Left ventricle myocardium superior (tissue), 1 donor: ENCODE results near the gene PTPRN2. TPM values are rescaled to one million over a fixed set of nuclear protein-coding genes. Genes with fewer than 3 reads are reported as not detected.
"Not testable (repeated sequence)": the region's sequence is repeated elsewhere in the genome, so short reads cannot be mapped to it uniquely, and the experiment has no call there.

Experiments
- ATAC-seq: fragments of 200-7000 bp; cut with Tn5 transposase; one replicate; pipeline ENCODE4 v1.9.1; 2020; ENCODE audit warnings: mild to moderate bottlenecking, moderate library complexity
- DNase-seq: peaks from one replicate; pipeline ENCODE4 v3.0.0-alpha.2; 2020
- intact Hi-C: fragments of 100-400 bp; cut with micrococcal nuclease; formaldehyde crosslinking; loops from one replicate; pipeline ENCODE4 v1.11.0; 2022
- total RNA-seq: library from RNA; stranded (reverse); fragmentation: NEBNext Ultra II Directional; extraction: Animal tissue kit (Norgen Biotek cat#: 25700); gene quantifications from one replicate; pipeline ENCODE4 v1.2.1, GENCODE V29; 2021
- donor health status: DM: no; HTN: yes; CAD: no; lungs with severe emphysema.

Gene PTPRN2
- total RNA-seq, 1 donor from 2014 or later: 1.3 TPM

- intact Hi-C loops: no loop called here
- ATAC-seq: peak; percentile 31
- peak; percentile 27 for DNase-seq
Measured at GRCh38 chr7:158239290-158239981, 348.2 kb downstream of the PTPRN2 start.

DNA sequence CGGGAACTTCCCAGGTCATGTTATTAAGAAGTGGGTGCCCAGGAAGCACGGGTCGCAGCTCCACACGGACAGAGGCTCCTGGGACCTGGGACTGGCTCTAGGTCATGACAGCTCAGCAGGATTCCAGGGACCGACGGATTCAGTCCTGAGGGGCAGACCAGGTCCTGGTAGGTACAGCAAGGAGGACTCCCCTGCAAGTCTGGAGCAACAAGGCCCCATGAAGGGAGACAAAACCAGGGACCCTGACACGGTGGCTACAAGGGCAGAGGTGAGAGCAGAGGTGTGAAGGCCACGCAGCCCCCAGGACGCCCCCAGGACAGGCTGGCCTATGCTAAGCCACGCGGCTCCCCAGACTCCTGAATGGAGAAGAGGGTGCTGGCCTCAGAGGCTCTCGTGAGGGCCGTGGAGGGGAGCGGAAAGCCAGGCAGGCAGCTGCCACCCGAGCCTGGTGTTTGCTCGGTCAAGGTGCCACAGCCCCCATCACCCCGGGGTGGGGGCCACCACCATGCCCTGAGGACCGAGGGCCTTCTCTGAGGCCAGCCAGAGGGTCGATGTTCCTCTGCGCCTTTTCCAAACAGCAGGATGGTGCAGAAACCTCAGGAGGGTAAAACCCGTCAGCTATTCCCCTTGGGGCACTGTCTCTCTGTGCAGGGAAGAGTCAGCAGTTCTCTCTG lies 348.9 kb downstream of the PTPRN2 start:
- peak; percentile 13 for DNase-seq
- ATAC-seq: no peak

DNA sequence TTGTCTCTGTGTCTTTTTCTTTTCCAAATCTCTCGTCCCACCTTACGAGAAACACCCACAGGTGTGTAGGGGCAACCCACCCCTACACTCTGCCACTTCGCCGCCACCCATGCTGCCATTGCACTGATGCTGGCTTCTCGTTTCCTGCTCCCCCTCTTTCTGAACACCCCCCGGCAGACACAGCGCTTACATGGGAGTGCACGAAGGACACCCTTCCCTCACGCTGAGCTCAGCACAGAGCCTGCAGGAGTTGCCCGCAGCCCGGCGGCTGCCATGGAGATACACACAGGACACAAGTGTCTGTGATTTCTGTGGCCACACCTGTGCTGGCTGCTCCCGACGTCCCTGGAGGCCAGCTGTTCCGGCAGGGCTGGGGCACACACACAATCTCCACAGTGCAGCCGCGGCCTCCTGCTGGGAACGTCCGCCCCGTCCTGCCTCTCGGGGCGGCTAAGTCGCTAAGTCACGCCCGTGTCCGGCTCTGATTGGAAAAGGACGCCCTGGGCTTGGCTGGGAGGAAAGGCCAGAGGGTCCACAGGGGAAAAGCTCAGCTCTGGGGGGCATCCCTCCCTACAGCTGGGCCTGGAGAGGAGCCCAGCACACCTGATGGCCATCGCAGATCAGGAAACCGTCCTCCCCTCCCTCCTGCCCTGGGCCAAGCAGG lies 349.8 kb downstream of the PTPRN2 start:
- intact Hi-C loops: no loop called here
- DNase-seq (peak; percentile 29), ATAC-seq (peak; percentile 46)

More for the DNA sequence above, 348.9 kb downstream of the PTPRN2 start:
- intact Hi-C loops: no loop called here

DNA sequence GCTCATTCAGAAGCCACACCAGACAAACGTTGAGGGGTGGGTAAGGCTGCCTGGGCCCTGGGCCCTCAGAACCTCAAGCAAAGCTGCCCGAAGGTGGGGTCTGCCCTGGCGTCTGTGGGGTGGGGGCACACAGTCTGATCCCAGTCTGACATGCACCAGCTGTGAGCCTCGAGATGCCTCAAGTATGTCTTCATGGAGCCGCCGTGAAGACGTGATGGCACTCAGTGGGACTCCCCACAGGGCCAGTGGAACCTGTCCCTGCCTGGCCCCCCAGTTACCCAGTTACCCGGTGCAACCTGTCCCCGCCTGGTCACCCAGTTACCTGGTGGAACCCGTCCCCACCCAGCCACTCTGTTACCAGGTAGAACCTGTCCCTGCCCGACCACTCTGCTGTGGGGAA lies 351.2 kb downstream of the PTPRN2 start:
- intact Hi-C loops: no loop called here
- no peak for ATAC-seq
- no peak for DNase-seq

DNA sequence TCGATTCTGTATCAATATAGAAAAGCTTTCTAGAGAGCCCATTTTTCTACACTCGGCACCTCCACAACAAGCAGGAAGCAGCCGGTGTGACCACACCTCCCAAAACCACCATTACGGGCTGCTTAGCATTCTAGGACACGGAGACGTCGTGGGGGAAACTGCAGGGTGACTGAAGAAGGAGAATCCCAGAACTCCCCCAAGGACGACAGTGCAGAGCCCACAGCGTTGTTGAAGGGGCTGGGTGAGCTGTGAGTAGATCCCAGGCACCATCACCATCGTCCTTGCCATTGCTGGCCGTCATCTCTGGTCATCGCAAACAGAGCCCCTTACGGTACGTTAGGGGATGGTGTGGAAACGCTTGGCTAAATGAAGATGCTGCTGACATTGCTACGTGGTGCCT lies 351.8 kb downstream of the PTPRN2 start:
- ATAC-seq (no peak), DNase-seq (no peak)
- intact Hi-C loops: no loop called here

- no peak for DNase-seq
- no peak for ATAC-seq
- intact Hi-C loops: no loop called here
Measured at GRCh38 chr7:158229945-158230344, 357.7 kb downstream of the PTPRN2 start.

DNA sequence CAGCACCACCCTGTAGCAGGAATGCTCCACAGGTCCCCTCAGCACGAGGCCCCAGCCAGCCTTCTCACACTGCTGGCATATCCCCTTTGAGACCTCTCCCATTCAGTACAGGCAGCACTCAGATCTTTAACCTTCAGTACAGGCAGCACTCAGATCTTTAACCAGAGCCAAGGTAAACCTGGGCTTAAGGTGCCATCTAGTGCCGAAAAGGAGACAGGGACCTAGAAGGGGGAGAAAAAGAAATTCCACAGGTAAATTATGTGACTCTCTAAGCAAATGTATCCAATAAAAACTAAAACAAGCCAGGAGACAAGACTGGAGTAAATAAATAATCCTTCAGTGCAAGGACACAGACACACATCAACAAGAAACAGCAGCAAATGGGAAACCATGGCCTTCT lies 358.6 kb downstream of the PTPRN2 start:
- DNase-seq (no peak), ATAC-seq (no peak)
- intact Hi-C loops: no loop called here

DNA sequence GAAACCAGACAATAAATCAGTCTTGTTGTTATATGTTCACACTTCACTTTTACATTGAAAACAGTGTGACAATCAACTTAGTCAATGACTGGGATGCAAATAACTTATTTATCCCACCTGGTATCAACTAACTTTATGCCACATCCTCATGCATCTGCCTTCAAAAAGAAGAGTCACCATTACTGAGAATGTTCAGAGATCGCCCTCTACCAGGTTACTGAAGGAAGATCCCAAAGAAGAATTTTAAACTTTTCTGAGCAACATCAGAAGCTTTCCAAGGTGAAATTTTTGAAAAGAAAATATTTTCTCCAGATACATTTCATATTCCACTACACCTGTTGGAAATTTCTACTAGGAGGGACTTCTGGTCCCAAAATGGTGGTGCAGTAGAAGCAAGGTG lies 359.5 kb downstream of the PTPRN2 start:
- DNase-seq: no peak
- no peak for ATAC-seq
- intact Hi-C loops: no loop called here

DNA sequence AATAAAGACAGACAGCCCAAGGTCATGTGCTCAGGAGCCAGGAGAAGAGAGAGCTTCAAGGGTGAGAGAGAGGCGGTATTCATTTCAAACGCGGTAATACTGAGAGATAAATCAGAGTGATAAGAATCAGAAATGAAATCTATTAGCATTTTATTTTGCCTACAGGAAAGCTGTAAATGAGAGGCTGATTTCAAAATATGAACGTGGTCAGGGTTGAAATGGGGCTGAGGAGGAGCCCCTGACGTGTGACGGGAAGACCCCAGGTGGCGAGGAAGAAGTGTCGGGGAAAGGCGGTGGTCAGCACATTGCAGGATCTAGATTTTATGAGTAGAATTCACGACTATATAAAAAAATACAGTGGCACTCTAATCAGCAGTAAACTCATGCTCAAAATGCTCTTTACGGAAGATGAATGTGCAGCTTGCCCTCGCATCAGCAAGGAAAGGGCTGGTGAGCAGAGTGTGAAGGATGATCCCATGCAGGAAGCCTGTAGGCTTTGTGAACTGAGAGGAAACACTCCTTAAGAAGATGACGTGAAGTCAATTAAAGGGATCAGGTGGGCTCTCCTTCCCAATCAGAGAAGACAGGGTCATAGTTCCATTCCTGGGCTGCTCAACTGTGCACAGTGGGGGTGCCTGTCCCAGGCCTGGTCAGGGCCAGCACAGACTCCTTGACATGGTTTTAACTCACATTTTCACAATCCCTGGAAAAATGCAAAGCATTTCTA lies 360.2 kb downstream of the PTPRN2 start:
- intact Hi-C loops: no loop called here
- ATAC-seq: no peak
- DNase-seq: no peak

DNA sequence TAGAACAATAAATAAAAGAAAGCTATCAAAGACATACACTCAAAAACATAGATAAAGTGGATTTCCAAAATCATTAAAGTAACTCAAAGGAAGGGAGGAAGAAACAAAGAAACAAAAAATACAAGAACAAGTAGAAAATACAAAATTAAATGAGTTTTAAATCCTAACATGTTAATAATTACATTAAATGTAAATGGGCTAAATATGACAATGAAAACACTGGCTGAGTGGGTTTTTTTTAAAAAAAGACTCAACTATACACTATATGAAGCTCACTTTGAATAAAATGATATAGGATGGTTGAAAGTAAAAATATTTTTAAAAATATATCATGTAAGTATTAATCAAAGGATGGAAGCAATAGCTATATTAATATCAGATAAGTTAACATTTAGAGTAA lies 371.4 kb downstream of the PTPRN2 start:
- DNase-seq (no peak), ATAC-seq (no peak)
- intact Hi-C loops: no loop called here

DNA sequence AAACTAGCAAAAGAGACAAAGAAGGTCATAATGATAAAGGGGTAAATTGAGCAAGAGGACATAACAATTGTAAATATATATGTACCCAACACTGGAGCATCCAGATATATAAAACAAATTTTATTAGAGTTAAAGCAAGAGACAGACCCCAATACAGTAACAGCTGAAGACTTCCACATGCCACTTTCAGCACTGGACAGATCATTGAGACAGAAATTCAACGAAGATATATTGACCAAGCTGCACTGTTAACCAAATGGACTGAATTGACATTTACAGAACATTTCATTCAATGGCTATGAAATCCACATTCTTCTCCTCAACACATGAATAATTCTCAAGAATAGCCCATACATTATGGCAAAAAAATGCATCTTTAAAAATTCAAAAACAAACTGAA lies 378.2 kb downstream of the PTPRN2 start:
- intact Hi-C loops: no loop called here
- ATAC-seq (no peak), DNase-seq (no peak)

GRCh38 chr7:158206341-158206740 lies 381.3 kb downstream of the PTPRN2 start:
- intact Hi-C loops: no loop called here
- no peak for DNase-seq
- ATAC-seq: no peak

DNA sequence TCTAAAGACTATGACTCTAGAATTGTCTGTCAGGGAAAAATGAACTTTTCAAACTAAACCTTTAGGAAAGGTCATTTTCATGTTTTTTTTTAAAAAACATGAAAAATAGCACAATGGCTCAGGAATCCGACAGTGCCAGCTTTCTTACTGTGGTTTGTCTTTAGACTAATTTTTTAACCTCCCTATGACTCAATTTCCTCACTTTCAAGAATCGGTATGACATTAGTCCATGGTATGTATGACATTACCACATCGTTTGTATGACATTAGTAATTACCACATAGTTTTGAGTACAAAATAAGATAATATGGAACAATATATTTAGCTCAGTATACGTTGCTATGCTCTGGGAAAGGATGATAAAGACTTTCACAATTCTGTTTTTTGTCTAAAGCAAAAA lies 383.2 kb downstream of the PTPRN2 start:
- intact Hi-C loops: no loop called here
- no peak for DNase-seq
- ATAC-seq: no peak

- ATAC-seq, intact Hi-C loops, DNase-seq: not testable (repeated sequence)
Measured at GRCh38 chr7:158203948-158204347, 383.7 kb downstream of the PTPRN2 start.

DNA sequence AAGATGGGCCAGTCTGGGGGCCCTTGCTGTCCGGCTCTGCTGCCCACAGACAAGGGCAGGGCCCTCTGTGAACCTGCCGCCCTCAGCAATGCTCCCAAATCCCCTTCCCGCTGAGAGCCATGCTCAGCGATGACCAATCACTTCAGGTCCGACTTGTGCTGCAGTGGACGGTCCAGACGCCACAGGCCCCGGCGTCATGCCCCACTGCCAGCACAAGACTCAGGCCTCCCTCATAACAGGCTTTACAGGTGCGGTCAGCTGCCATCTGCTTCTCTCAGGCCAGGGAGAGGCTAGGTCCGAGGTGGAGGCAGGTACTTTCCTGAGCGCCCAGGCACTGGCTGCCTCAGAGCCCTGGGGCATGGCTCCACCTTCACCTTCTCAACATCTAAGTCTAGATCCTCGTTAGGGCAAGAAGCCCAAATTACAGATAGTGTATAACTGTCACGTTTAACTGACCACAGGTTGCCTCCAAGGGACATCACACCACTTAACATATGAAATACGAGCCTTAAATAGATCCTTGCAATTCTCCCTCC lies 393.2 kb downstream of the PTPRN2 start:
- ATAC-seq (no peak), DNase-seq (no peak)
- intact Hi-C loops: no loop called here

- DNase-seq (no peak), ATAC-seq (no peak)
- intact Hi-C loops: no loop called here
Measured at GRCh38 chr7:158193446-158193845, 394.2 kb downstream of the PTPRN2 start.

- DNase-seq (no peak), ATAC-seq (no peak)
- intact Hi-C loops: no loop called here
Measured at GRCh38 chr7:158192956-158193355, 394.7 kb downstream of the PTPRN2 start.

DNA sequence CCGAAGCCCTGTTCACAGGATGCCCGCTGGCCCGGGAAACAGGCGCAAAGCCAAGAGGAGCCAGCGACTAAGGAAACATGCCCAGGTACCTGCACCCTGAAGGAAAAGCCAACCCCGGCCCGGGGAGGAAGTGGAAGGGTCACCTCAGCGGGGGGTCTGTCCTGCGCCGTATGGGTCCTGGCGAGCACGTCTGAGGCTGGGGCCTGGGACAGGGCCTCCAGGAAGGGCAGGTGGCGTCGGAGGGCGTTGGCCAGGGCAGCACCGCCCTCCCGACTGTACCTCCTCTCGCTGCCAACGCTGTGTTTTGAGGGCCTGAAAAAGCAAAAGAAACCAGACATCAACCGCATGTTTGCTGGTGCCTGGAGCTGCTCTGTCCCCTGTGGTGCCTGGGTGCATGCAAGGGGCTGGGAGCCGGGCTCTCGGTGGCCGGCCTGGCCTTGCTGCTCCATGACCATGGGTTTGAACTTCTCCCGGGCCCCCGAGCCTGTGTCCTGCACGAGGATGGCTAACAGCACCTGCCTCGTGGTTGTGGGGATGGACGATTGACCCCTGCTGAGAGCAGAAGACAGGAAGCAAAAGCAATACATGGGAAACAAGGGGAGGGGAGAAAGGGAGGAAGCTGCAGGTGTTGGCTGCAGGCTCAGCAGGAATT lies 395.3 kb downstream of the PTPRN2 start:
- ATAC-seq (no peak), DNase-seq (no peak)
- intact Hi-C loops: no loop called here

DNA sequence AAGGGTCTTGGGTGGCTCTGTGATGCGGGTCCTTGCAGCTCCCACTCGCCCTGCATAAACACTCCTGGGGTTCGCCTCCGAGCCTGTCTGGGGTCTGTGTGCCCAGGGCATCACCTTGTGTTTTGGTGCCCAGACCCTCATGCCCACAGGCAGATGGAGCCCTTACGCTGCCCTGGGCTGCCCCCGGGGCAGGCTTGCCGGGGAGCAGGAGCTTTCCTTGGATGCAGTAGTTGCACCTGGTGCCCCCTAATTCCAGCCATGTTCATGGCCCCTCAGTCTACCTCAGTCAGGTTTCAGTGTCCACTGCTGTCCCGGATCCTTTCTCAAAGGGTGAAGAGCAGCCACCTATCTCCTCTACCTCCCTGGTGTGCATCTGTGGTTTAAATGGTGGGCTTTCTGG lies 396.0 kb downstream of the PTPRN2 start:
- DNase-seq (no peak), ATAC-seq (no peak)
- intact Hi-C loops: no loop called here
